RWPE2 (cell line): ENCODE results near the gene PPP2R2B.

Experiments used
- ATAC-seq: fragments of 200-7000 bp; cut with Tn5 transposase; 3 replicates; pipeline ENCODE4 v1.9.1; 2021; ENCODE audit warnings: low read depth
- DNase-seq: peaks from one replicate; pipeline ENCODE4 v3.0.0-alpha.2; 2020; ENCODE audit warnings: low spot score
- H3K27ac ChIP-seq: fragments of 450-650 bp; 2 replicates; pipeline ENCODE4 v1.5.1; 2017; ENCODE audit warnings: mild to moderate bottlenecking; ENCODE audit not compliant: poor library complexity, severe bottlenecking
- H3K27me3 ChIP-seq: fragments of 250-450 bp; sonication (Bioruptor Pico); 2 replicates; pipeline ENCODE4 v1.5.1; 2021; ENCODE audit warnings: mild to moderate bottlenecking, moderate library complexity; ENCODE audit not compliant: insufficient read depth, poor library complexity, severe bottlenecking
- H3K36me3 ChIP-seq: fragments of 250-450 bp; sonication (Bioruptor Pico); 2 replicates; pipeline ENCODE4 v1.5.1; 2020; ENCODE audit warnings: low read depth, mild to moderate bottlenecking, moderate library complexity
- H3K4me1 ChIP-seq: fragments of 250-450 bp; sonication (Bioruptor Pico); 2 replicates; pipeline ENCODE4 v1.5.1; 2021; ENCODE audit warnings: mild to moderate bottlenecking, moderate library complexity; ENCODE audit not compliant: insufficient read depth, poor library complexity, severe bottlenecking
- H3K4me3 ChIP-seq: fragments of 250-450 bp; sonication (Bioruptor Pico); 2 replicates; pipeline ENCODE4 v1.5.1; 2021; ENCODE audit warnings: mild to moderate bottlenecking, moderate library complexity; ENCODE audit not compliant: severe bottlenecking
- H3K9me3 ChIP-seq: fragments of 250-450 bp; sonication (Bioruptor Pico); 2 replicates; pipeline ENCODE4 v1.5.1; 2021; ENCODE audit warnings: mild to moderate bottlenecking, moderate library complexity; ENCODE audit not compliant: severe bottlenecking
- TF ChIP-seq, protein P1 (sequence below): fragments of 450-650 bp; IDR thresholded peaks from one replicate; pipeline ENCODE4 v1.5.1; 2017; ENCODE audit warnings: mild to moderate bottlenecking, moderate library complexity; ENCODE audit not compliant: poor library complexity, severe bottlenecking

PPP2R2B gene

DNA sequence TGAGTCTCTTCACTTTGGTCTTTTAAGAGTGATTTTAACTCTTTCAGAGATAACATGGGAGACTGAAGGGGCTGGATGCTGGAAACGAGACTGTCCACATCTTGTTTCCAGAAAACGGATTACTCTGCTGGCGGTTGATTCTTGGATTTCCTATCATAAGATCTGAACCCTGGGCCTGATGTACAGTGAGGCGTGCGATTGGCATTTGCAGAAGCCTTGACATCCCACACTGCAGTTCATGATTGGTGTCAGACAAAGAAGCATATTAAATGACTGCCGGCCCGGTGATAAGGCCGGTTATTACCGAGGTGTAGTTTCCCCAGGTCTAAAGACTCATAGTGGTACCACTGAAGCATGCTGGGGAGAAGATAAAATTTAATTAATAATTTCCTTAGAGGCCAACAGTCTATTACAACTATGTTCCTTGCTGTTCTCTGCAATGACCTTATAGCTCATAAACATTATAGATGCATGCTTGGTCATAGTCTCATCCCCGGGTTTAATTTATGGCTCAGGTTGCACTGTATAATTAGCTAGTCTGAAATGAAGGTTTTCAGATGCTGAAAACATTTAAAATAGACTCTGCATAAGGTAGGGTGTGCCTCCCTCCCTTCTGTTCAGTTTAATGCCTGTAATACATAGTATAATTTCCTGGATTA, 99.2 kb downstream of the PPP2R2B start:
- TF ChIP-seq, protein P1, sequence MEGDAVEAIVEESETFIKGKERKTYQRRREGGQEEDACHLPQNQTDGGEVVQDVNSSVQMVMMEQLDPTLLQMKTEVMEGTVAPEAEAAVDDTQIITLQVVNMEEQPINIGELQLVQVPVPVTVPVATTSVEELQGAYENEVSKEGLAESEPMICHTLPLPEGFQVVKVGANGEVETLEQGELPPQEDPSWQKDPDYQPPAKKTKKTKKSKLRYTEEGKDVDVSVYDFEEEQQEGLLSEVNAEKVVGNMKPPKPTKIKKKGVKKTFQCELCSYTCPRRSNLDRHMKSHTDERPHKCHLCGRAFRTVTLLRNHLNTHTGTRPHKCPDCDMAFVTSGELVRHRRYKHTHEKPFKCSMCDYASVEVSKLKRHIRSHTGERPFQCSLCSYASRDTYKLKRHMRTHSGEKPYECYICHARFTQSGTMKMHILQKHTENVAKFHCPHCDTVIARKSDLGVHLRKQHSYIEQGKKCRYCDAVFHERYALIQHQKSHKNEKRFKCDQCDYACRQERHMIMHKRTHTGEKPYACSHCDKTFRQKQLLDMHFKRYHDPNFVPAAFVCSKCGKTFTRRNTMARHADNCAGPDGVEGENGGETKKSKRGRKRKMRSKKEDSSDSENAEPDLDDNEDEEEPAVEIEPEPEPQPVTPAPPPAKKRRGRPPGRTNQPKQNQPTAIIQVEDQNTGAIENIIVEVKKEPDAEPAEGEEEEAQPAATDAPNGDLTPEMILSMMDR: no peak
- Histone ChIP-seq H3K27ac (no peak overlapping the region), H3K4me3 (no peak overlapping the region), H3K4me1 (no peaks in the 10 kb centered on the region), H3K9me3 (no peaks in the 10 kb centered on the region), H3K36me3 (no peaks in the 10 kb centered on the region), H3K27me3 (no peaks in the 10 kb centered on the region)
- no peak for ATAC-seq
- no peak for DNase-seq

DNA sequence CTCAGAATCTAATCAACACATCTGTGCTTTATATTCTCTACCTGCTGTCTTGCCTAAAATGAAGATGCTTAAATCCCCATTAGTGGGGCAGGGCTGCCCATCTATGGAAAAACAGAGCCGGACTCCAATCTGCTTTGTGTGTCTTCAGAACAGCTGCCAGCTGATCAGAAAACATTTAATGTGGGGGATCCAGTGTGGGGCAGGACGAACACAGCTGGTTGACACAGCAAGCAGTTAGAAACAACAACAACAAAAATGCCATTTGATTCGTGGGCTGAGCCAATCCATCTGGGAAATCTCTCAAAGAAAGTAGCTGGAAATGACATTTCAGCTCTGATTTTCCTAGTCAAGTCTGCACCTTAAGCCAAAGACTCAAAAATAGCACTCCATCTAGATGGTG, 99.8 kb downstream of the PPP2R2B start:
- DNase-seq: no peak
- no peaks in the 10 kb centered on the region for H3K9me3 ChIP-seq
- no peak overlapping the region for H3K4me3 ChIP-seq
- no peak overlapping the region for H3K27ac ChIP-seq
- TF ChIP-seq, protein P1: no peak
- H3K27me3 ChIP-seq: no peaks in the 10 kb centered on the region
- H3K36me3 ChIP-seq: no peaks in the 10 kb centered on the region
- no peaks in the 10 kb centered on the region for H3K4me1 ChIP-seq
- ATAC-seq: no peak

DNA sequence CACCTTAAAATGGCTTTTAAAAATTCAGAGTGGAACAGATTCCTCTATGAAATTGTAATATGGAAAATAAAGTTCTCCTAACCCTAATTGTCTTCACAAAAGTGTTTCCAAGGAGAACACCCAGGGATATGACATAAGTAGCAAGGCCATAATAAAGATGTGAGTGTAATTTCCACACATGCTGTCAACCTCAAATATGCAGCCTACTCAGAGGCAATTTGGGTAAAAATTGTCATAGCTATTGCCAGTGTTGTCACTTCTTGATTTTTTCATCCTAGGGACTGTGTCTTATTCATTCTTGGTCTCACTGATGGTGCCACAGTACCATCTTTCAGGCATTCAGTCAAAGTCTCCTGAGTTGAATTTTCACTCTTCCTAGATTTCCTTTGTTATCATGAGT, 100.3 kb downstream of the PPP2R2B start:
- no peaks in the 10 kb centered on the region for H3K4me1 ChIP-seq
- no peaks in the 10 kb centered on the region for H3K9me3 ChIP-seq
- no peaks in the 10 kb centered on the region for H3K36me3 ChIP-seq
- TF ChIP-seq, protein P1: no peak
- H3K27ac ChIP-seq: no peak overlapping the region
- ATAC-seq (no peak), DNase-seq (no peak)
- H3K4me3 ChIP-seq: no peak overlapping the region
- no peaks in the 10 kb centered on the region for H3K27me3 ChIP-seq

DNA sequence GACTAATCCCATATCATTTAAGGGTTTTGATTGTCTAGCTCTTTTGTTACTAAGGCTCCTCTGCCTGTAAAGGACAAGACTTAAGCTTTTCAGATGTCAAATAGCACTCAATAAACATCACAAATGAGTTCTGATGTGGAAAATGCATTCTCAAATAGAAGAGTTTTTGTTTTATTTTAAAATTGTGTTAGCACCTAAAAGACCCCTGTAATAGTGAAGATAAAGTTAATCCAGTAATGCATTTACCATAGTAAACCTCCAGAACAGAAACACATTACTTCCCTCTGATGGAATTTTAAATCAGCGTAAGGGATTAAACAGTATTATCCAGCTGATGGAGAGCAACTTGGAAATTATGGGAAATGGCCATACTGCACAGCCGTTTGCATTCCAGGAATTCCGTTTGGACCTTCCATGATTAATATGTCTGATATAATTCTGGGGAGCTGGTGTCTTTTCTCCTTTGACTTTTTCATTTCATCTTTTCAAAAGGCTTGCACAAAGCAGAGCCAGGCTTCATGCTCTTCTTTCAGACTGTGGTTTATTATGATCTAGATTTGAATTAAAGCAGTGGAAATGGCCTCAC, 105.6 kb downstream of the PPP2R2B start:
- H3K27me3 ChIP-seq: no peaks in the 10 kb centered on the region
- TF ChIP-seq, protein P1: no peak

DNA sequence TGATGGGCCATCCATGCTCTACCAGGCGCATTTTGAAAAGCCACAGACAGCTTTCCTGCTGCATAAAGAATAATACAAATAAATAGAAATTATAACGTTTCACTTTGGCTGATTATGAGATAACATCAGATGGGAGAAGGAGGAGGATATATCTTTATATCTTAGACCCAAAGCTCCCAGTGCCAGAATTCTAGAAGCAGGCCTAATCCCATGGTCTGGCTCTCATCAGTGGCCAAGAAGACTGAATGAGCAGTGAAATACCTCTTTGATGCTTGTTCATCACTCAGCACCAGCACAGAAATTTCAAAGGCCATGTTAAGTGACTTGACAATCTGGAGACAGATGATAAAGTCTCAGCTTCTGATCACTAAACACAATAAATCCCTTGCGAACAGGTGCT, 107.6 kb downstream of the PPP2R2B start:
- Histone ChIP-seq H3K36me3 (no peaks in the 10 kb centered on the region), H3K4me1 (no peaks in the 10 kb centered on the region), H3K4me3 (no peak overlapping the region), H3K27me3 (no peaks in the 10 kb centered on the region), H3K27ac (no peak overlapping the region), H3K9me3 (no peaks in the 10 kb centered on the region)
- TF ChIP-seq, protein P1: no peak
- ATAC-seq (no peak), DNase-seq (no peak)

More for the DNA sequence above, 105.6 kb downstream of the PPP2R2B start:
- ATAC-seq (no peak), DNase-seq (no peak)
- no peaks in the 10 kb centered on the region for H3K9me3 ChIP-seq
- no peaks in the 10 kb centered on the region for H3K4me1 ChIP-seq
- H3K36me3 ChIP-seq: no peaks in the 10 kb centered on the region
- H3K4me3 ChIP-seq: no peak overlapping the region
- H3K27ac ChIP-seq: no peak overlapping the region
